Smooth muscle cell (in vitro differentiated cells): ENCODE results near the gene ZNF507. TPM values are rescaled to one million over a fixed set of nuclear protein-coding genes. Genes with fewer than 3 reads are reported as not detected.

Experiments
- DNase-seq: peaks from one replicate; lab custom pipeline; 2025; ENCODE audit not compliant: unreplicated experiment; lab: John Stamatoyannopoulos, UW
- H2AFZ ChIP-seq: fragments of 200-600 bp; sonication (generic); 2 replicates; pipeline ENCODE4 v1.6.0; 2016; ENCODE audit warnings: antibody characterized with exemption, low read depth, mild to moderate bottlenecking
- H3F3A ChIP-seq: fragments of 200-600 bp; sonication (generic); 2 replicates; pipeline ENCODE4 v1.6.0; 2017; ENCODE audit warnings: antibody characterized with exemption, low read depth
- H3K27ac ChIP-seq: fragments of 200-600 bp; sonication (generic); 2 replicates; pipeline ENCODE4 v1.5.1; 2016; ENCODE audit warnings: low read depth, mild to moderate bottlenecking
- H3K27me3 ChIP-seq: fragments of 200-600 bp; sonication (generic); 2 replicates; pipeline ENCODE4 v1.6.1; 2016; ENCODE audit warnings: low read depth, mild to moderate bottlenecking
- H3K36me3 ChIP-seq: fragments of 200-600 bp; sonication (generic); 2 replicates; pipeline ENCODE4 v1.5.1; 2016; ENCODE audit warnings: low read depth
- H3K4me1 ChIP-seq: fragments of 200-600 bp; sonication (generic); 2 replicates; pipeline ENCODE4 v1.5.1; 2016; ENCODE audit warnings: low read depth
- H3K4me2 ChIP-seq: fragments of 200-600 bp; sonication (generic); 2 replicates; pipeline ENCODE4 v1.6.0; 2016; ENCODE audit warnings: mild to moderate bottlenecking
- H3K4me3 ChIP-seq: fragments of 200-600 bp; sonication (generic); 2 replicates; pipeline ENCODE4 v1.5.1; 2016; ENCODE audit warnings: mild to moderate bottlenecking
- H3K79me2 ChIP-seq: fragments of 200-600 bp; sonication (generic); 2 replicates; pipeline ENCODE4 v1.6.0; 2016; ENCODE audit warnings: low read depth, mild to moderate bottlenecking
- H3K9ac ChIP-seq: fragments of 200-600 bp; sonication (generic); 2 replicates; pipeline ENCODE4 v1.6.0; 2016; ENCODE audit warnings: low read depth
- H3K9me3 ChIP-seq: fragments of 200-600 bp; sonication (generic); replicated peaks from 2 replicates; pipeline ENCODE4 v1.5.1; 2016; ENCODE audit warnings: low read depth
- H4K20me1 ChIP-seq: fragments of 200-600 bp; sonication (generic); 2 replicates; pipeline ENCODE4 v1.6.0; 2016; ENCODE audit warnings: low read depth
- WGBS: methylation state at CpG from one replicate; pipeline ENCODE4 v1.1.7; 2016; ENCODE audit warnings: low lambda C conversion rate; 5-methylcytosine and 5-hydroxymethylcytosine counted together
- polyA plus RNA-seq: library from polyadenylated mRNA; unstranded; fragments of >200 nt; fragmentation: Nextera tagmentation; extraction: Ambion mirVana; gene quantifications from 2 replicates; pipeline ENCODE4 v1.2.1, GENCODE V29; 2016
- total RNA-seq: library from RNA; depleted of rRNA; stranded (reverse); fragments of >200 nt; gene quantifications from 2 replicates; pipeline ENCODE4 v1.2.3, GENCODE V29; 2014
- TF ChIP-seq, protein P1 (sequence below): fragments of 200-600 bp; sonication (generic); IDR thresholded peaks from 2 replicates; pipeline ENCODE4 v1.5.1; 2017; ENCODE audit warnings: borderline replicate concordance, mild to moderate bottlenecking, antibody characterized with exemption; ENCODE audit not compliant: insufficient read depth, poor library complexity, severe bottlenecking

ZNF507 gene
- total and polyA plus RNA-seq, 2 experiments from 2014 or later, result 4.4 to 8.0 TPM

DNA sequence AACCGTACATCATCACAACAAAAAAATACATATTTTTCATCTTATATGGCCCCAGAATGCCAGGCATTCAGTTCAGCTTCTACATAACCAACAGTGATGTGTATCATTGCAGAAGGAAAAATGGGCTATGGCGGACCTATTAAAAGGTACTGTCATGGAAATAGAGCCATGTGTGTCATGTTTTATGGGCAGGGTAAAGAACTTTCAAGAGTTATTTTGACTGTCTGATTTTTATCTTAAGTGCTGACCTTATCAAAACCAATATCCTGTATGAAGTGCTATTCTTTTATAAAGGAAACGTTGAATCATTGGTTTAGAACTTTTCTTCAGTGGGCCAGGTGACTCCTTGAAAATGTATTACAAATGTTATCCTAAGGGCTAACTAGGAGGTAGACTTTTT lies 9.9 kb downstream of the ZNF507 start:
- Histone ChIP-seq H3K36me3 (peaks cover 16% of the 10 kb centered on the region), H3K9me3 (no peaks in the 10 kb centered on the region), H4K20me1 (peaks cover 52% of the 10 kb centered on the region), H3K4me2 (no peak overlapping the region), H2AFZ (no peak overlapping the region), H3K9ac (no peak overlapping the region), H3F3A (no peaks in the 10 kb centered on the region), H3K27ac (no peak overlapping the region), H3K79me2 (no peaks in the 10 kb centered on the region), H3K4me3 (no peak overlapping the region), H3K4me1 (no peaks in the 10 kb centered on the region), H3K27me3 (no peaks in the 10 kb centered on the region)
- 95% methylated on average over 3 of the region's 3 CpGs for WGBS
- DNase-seq, result no peak
- TF ChIP-seq, protein P1, sequence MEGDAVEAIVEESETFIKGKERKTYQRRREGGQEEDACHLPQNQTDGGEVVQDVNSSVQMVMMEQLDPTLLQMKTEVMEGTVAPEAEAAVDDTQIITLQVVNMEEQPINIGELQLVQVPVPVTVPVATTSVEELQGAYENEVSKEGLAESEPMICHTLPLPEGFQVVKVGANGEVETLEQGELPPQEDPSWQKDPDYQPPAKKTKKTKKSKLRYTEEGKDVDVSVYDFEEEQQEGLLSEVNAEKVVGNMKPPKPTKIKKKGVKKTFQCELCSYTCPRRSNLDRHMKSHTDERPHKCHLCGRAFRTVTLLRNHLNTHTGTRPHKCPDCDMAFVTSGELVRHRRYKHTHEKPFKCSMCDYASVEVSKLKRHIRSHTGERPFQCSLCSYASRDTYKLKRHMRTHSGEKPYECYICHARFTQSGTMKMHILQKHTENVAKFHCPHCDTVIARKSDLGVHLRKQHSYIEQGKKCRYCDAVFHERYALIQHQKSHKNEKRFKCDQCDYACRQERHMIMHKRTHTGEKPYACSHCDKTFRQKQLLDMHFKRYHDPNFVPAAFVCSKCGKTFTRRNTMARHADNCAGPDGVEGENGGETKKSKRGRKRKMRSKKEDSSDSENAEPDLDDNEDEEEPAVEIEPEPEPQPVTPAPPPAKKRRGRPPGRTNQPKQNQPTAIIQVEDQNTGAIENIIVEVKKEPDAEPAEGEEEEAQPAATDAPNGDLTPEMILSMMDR, result no peak

DNA sequence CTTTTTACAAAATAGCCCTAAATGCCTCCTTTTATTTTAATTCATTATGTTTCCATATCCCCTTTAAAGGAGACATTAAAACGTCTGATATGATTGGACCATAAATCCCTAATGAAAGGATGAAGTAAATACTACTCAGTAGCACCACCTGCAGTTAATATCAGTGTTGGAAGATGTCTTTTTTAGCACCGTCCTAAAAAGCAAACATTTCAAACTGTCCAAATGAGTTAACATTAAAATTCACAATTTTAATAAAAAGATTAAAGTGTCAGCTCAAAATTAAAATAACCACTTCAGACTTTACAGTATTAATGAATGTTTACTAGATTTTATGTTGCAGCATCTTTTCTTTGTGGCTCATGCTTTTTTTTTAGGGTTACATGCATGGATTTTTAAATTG lies 12.3 kb downstream of the ZNF507 start:
- Histone ChIP-seq H3K9me3 (no peaks in the 10 kb centered on the region), H3K27ac (no peak overlapping the region), H3K4me2 (no peak overlapping the region), H3K79me2 (peaks cover 8% of the 10 kb centered on the region), H3K36me3 (peaks cover 18% of the 10 kb centered on the region), H3K9ac (no peak overlapping the region), H3F3A (no peaks in the 10 kb centered on the region), H3K4me3 (no peak overlapping the region), H3K4me1 (no peaks in the 10 kb centered on the region), H4K20me1 (peaks cover 39% of the 10 kb centered on the region), H2AFZ (no peak overlapping the region), H3K27me3 (no peaks in the 10 kb centered on the region)
- no peak for DNase-seq
- TF ChIP-seq, protein P1, result peak; percentile 12
- 65% methylated on average over 2 of the region's 2 CpGs for WGBS

DNA sequence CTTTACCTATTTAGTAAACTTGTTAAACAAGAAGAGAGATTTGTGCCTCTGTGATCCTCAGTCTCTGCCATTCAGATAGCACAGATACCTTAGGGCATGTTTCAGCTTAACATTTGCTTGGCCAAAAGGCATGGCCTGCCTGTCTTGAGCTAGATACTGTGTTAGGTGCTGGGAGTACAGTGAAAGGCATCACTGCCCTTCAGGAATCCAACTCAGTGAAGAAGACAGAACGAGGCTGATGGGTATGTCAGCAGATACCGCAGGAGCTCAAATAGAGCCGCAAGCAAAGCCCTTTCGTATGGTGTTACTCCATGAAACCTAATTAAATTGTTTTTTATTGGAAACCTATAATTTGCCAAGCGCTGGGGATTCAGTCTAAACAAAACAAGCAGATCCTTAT lies 12.9 kb downstream of the ZNF507 start:
- no peak overlapping the region for H3K27ac ChIP-seq
- TF ChIP-seq, protein P1, result no peak
- no peaks in the 10 kb centered on the region for H3F3A ChIP-seq
- no peak overlapping the region for H3K4me3 ChIP-seq
- no peak overlapping the region for H2AFZ ChIP-seq
- 76% methylated on average over 5 of the region's 5 CpGs for whole genome bisulfite sequencing
- no peaks in the 10 kb centered on the region for H3K27me3 ChIP-seq
- H3K36me3 ChIP-seq, result peaks cover 18% of the 10 kb centered on the region
- DNase-seq, result no peak
- H3K4me1 ChIP-seq, result no peaks in the 10 kb centered on the region
- H4K20me1 ChIP-seq, result peaks cover 45% of the 10 kb centered on the region
- no peak overlapping the region for H3K4me2 ChIP-seq
- no peaks in the 10 kb centered on the region for H3K9me3 ChIP-seq
- H3K79me2 ChIP-seq, result peaks cover 8% of the 10 kb centered on the region
- H3K9ac ChIP-seq, result no peak overlapping the region

DNA sequence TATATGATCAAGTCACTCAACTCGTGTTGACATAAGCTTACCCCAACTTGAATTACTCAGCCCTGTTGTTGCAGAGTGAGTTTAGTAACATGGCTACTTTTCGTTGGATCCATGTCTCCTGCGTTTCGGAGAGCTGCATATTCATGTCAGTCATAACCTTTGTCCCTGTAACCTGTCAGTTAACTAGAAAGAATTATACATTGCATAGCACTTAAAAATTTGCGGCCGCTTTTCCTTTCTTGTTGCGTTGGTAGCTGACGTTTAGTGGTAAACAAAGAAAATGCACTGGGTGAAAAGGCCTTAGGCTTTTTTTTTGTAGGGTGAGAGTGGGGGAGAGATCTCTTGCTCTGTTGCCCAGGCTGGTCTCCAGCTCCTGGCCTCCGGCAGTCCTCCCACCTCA lies 14.2 kb downstream of the ZNF507 start:
- no peak overlapping the region for H3K4me2 ChIP-seq
- no peak overlapping the region for H3K4me3 ChIP-seq
- TF ChIP-seq, protein P1, result no peak
- 91% methylated on average over 9 of the region's 9 CpGs for WGBS
- peaks cover 12% of the 10 kb centered on the region for H3K79me2 ChIP-seq
- no peaks in the 10 kb centered on the region for H3K9me3 ChIP-seq
- DNase-seq, result no peak
- H3K36me3 ChIP-seq, result peaks cover 17% of the 10 kb centered on the region
- H3K27me3 ChIP-seq, result no peaks in the 10 kb centered on the region
- no peak overlapping the region for H3K27ac ChIP-seq
- H3K4me1 ChIP-seq, result no peaks in the 10 kb centered on the region
- H2AFZ ChIP-seq, result no peak overlapping the region
- H3F3A ChIP-seq, result no peaks in the 10 kb centered on the region
- H3K9ac ChIP-seq, result no peak overlapping the region
- H4K20me1 ChIP-seq, result peaks cover 53% of the 10 kb centered on the region
